GM18502 (cell line): ENCODE measurements around the gene UNC13D.
"Not testable (repeated sequence)": the region's sequence is repeated elsewhere in the genome, so short reads cannot be mapped to it uniquely, and the experiment has no call there.

Experiments used
- ATAC-seq: cut with Tn5 transposase; IDR thresholded peaks from one replicate; pipeline ENCODE4 v1.9.1; 2021; ENCODE audit warnings: mild to moderate bottlenecking; ENCODE audit not compliant: unreplicated experiment, poor library complexity

The UNC13D gene

GRCh38 chr17:75778066-75778860 lies 65.9 kb downstream of the UNC13D start:
- not testable (repeated sequence) for ATAC-seq

- ATAC-seq: no peak
These were observed 66.8 kb downstream of the UNC13D start for GRCh38 chr17:75777296-75777922.
